Measurements from ENCODE around the gene POGLUT2.

DNA sequence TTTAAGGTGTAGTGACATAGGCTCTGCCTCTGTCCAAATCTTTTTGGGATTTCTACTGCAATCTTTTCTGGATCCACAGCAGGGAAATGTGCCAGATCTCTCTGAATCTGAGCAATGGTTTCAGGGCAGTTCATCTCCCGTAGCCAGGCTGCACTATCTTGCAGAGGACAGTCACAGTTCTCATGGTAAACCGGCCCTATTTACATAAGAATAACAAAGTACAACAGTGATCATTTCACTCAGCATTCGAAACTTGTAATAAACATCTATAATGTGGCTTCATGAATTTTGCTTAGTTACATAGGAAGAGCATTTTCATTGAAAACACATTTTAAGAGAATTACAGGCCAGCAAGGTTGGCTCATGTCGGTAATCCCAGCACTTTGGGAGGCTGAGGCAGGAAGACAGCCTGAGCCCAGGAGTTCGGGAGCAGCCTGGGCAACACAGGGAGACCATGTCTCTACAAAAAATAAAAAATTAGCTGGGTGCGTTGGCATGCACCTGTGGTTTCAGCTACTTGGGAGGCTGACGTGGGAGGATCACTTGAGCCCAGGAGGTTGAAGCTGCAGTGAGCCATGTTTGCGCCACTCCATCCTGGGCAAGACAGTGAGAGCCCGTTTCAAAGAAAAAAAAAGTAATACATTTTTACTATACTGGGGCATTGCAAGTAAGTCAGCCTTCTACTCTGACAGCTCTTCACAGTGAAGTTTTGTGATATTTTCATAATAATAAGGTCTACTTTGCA is 5.0 kb downstream of the POGLUT2 start:
- TF ChIP-seq, protein P1, sequence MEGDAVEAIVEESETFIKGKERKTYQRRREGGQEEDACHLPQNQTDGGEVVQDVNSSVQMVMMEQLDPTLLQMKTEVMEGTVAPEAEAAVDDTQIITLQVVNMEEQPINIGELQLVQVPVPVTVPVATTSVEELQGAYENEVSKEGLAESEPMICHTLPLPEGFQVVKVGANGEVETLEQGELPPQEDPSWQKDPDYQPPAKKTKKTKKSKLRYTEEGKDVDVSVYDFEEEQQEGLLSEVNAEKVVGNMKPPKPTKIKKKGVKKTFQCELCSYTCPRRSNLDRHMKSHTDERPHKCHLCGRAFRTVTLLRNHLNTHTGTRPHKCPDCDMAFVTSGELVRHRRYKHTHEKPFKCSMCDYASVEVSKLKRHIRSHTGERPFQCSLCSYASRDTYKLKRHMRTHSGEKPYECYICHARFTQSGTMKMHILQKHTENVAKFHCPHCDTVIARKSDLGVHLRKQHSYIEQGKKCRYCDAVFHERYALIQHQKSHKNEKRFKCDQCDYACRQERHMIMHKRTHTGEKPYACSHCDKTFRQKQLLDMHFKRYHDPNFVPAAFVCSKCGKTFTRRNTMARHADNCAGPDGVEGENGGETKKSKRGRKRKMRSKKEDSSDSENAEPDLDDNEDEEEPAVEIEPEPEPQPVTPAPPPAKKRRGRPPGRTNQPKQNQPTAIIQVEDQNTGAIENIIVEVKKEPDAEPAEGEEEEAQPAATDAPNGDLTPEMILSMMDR (IDR thresholded peaks at IDR 0.05) = no peak
- TF ChIP-seq POLR2A (IDR thresholded peaks at IDR 0.05) = no peak
